HUES64 (cell line): ENCODE results near the gene OTOGL.
"Not testable (repeated sequence)": the region's sequence is repeated elsewhere in the genome, so short reads cannot be mapped to it uniquely, and the experiment has no call there.

Source experiments
- H3K27ac ChIP-seq: 2 replicates; pipeline ENCODE4 v1.7.0; 2013; ENCODE audit warnings: low read depth, low read length, inconsistent platforms
- H3K27me3 ChIP-seq: 2 replicates; pipeline ENCODE4 v1.6.1; 2013; ENCODE audit warnings: mild to moderate bottlenecking, low read length; ENCODE audit not compliant: insufficient read depth
- H3K36me3 ChIP-seq: 2 replicates; pipeline ENCODE4 v1.6.1; 2013; ENCODE audit warnings: mild to moderate bottlenecking, low read length; ENCODE audit not compliant: insufficient read depth
- H3K4me1 ChIP-seq: 2 replicates; pipeline ENCODE4 v1.6.1; 2013; ENCODE audit warnings: mild to moderate bottlenecking, low read length, moderate library complexity; ENCODE audit not compliant: insufficient read depth
- H3K4me3 ChIP-seq: 2 replicates; pipeline ENCODE4 v1.5.1; 2013; ENCODE audit warnings: mild to moderate bottlenecking, low read length, moderate library complexity
- H3K9ac ChIP-seq: 2 replicates; pipeline ENCODE4 v1.6.1; 2013; ENCODE audit warnings: mild to moderate bottlenecking, low read depth, low read length
- H3K9me3 ChIP-seq: 2 replicates; pipeline ENCODE4 v1.6.1; 2013; ENCODE audit warnings: low read depth, low read length; ENCODE audit not compliant: insufficient read depth
- WGBS: fragments of 150-250, 120-280 bp; methylation state at CpG from one replicate; pipeline ENCODE4 v1.1.7; 2013; ENCODE audit warnings: missing lambda C conversion rate; 5-methylcytosine and 5-hydroxymethylcytosine counted together

Gene OTOGL

GRCh38 chr12:80282761-80283160 lies 183.4 kb downstream of the OTOGL start:
- Histone ChIP-seq H3K36me3 (no peaks in the 10 kb centered on the region), H3K9me3 (no peaks in the 10 kb centered on the region), H3K9ac (no peak overlapping the region), H3K4me3 (no peak overlapping the region), H3K27me3 (no peaks in the 10 kb centered on the region), H3K27ac (no peak overlapping the region), H3K4me1 (no peaks in the 10 kb centered on the region)

- Histone ChIP-seq H3K4me1 (no peaks in the 10 kb centered on the region), H3K9me3 (no peaks in the 10 kb centered on the region), H3K9ac (no peak overlapping the region), H3K36me3 (no peaks in the 10 kb centered on the region), H3K27me3 (no peaks in the 10 kb centered on the region), H3K27ac (no peak overlapping the region), H3K4me3 (no peak overlapping the region)
- 99% methylated on average over 3 of the region's 5 CpGs for WGBS
Observed at GRCh38 chr12:80291108-80291754, 191.9 kb downstream of the OTOGL start.

GRCh38 chr12:80293347-80293746 lies 194.0 kb downstream of the OTOGL start:
- H3K36me3 ChIP-seq = no peaks in the 10 kb centered on the region
- no peaks in the 10 kb centered on the region for H3K4me1 ChIP-seq
- no peak overlapping the region for H3K9ac ChIP-seq
- H3K27ac ChIP-seq = no peak overlapping the region
- no peaks in the 10 kb centered on the region for H3K27me3 ChIP-seq
- H3K4me3 ChIP-seq = no peak overlapping the region
- no peaks in the 10 kb centered on the region for H3K9me3 ChIP-seq
- 91% methylated on average over 1 of the region's 1 CpG for WGBS

- no peaks in the 10 kb centered on the region for H3K27me3 ChIP-seq
- H3K4me1 ChIP-seq = no peaks in the 10 kb centered on the region
- no peaks in the 10 kb centered on the region for H3K36me3 ChIP-seq
- no peak overlapping the region for H3K4me3 ChIP-seq
- H3K9ac ChIP-seq = no peak overlapping the region
- H3K27ac ChIP-seq = no peak overlapping the region
- WGBS = 83% methylated on average over 1 of the region's 1 CpG
- H3K9me3 ChIP-seq = no peaks in the 10 kb centered on the region
Observed at GRCh38 chr12:80293759-80294158, 194.4 kb downstream of the OTOGL start.

GRCh38 chr12:80299219-80299618 lies 199.9 kb downstream of the OTOGL start:
- Histone ChIP-seq H3K9me3 (no peaks in the 10 kb centered on the region), H3K4me1 (no peaks in the 10 kb centered on the region), H3K9ac (no peak overlapping the region), H3K36me3 (no peaks in the 10 kb centered on the region), H3K27me3 (no peaks in the 10 kb centered on the region), H3K27ac (no peak overlapping the region), H3K4me3 (no peak overlapping the region)
- no CpG with 5 or more reads among the region's 1 CpG for WGBS

GRCh38 chr12:80299976-80300375 lies 200.6 kb downstream of the OTOGL start:
- H3K9ac ChIP-seq = no peak overlapping the region
- no peak overlapping the region for H3K4me3 ChIP-seq
- no peaks in the 10 kb centered on the region for H3K36me3 ChIP-seq
- no peaks in the 10 kb centered on the region for H3K9me3 ChIP-seq
- no peak overlapping the region for H3K27ac ChIP-seq
- no peaks in the 10 kb centered on the region for H3K4me1 ChIP-seq
- 93% methylated on average over 3 of the region's 3 CpGs for WGBS
- no peaks in the 10 kb centered on the region for H3K27me3 ChIP-seq

- H3K4me3 ChIP-seq, H3K9ac ChIP-seq, H3K27ac ChIP-seq, H3K27me3 ChIP-seq, H3K36me3 ChIP-seq, H3K9me3 ChIP-seq, H3K4me1 ChIP-seq: not testable (repeated sequence)
- WGBS = 98% methylated on average over 25 of the region's 27 CpGs
Observed at GRCh38 chr12:80307436-80307835, 208.1 kb downstream of the OTOGL start.

GRCh38 chr12:80313209-80313608 lies 213.9 kb downstream of the OTOGL start:
- no peak overlapping the region for H3K9ac ChIP-seq
- H3K4me1 ChIP-seq = peaks cover 13% of the 10 kb centered on the region
- no peaks in the 10 kb centered on the region for H3K27me3 ChIP-seq
- no peaks in the 10 kb centered on the region for H3K9me3 ChIP-seq
- WGBS = 85% methylated on average over 2 of the region's 3 CpGs
- no peaks in the 10 kb centered on the region for H3K36me3 ChIP-seq
- no peak overlapping the region for H3K27ac ChIP-seq
- no peak overlapping the region for H3K4me3 ChIP-seq

- H3K9me3 ChIP-seq = no peaks in the 10 kb centered on the region
- no CpG with 5 or more reads among the region's 1 CpG for WGBS
Observed at GRCh38 chr12:80314741-80315140, 215.4 kb downstream of the OTOGL start.

GRCh38 chr12:80316222-80316621 lies 216.9 kb downstream of the OTOGL start:
- 95% methylated on average over 2 of the region's 2 CpGs for WGBS
- no peaks in the 10 kb centered on the region for H3K27me3 ChIP-seq
- no peak overlapping the region for H3K9ac ChIP-seq
- H3K9me3 ChIP-seq = no peaks in the 10 kb centered on the region
- peaks cover 30% of the 10 kb centered on the region for H3K4me1 ChIP-seq
- H3K27ac ChIP-seq = no peak overlapping the region
- no peak overlapping the region for H3K4me3 ChIP-seq
- no peaks in the 10 kb centered on the region for H3K36me3 ChIP-seq

More at GRCh38 chr12:80314741-80315140, 215.4 kb downstream of the OTOGL start:
- H3K27me3 ChIP-seq = no peaks in the 10 kb centered on the region
- H3K9ac ChIP-seq = no peak overlapping the region
- H3K36me3 ChIP-seq = no peaks in the 10 kb centered on the region
- no peak overlapping the region for H3K27ac ChIP-seq
- peaks cover 15% of the 10 kb centered on the region for H3K4me1 ChIP-seq
- H3K4me3 ChIP-seq = no peak overlapping the region

GRCh38 chr12:80317307-80317706 lies 218.0 kb downstream of the OTOGL start:
- H3K4me1 ChIP-seq = peaks cover 40% of the 10 kb centered on the region
- no peak overlapping the region for H3K27ac ChIP-seq
- H3K36me3 ChIP-seq = no peaks in the 10 kb centered on the region
- no peaks in the 10 kb centered on the region for H3K27me3 ChIP-seq
- no peaks in the 10 kb centered on the region for H3K9me3 ChIP-seq
- H3K9ac ChIP-seq = no peak overlapping the region
- H3K4me3 ChIP-seq = no peak overlapping the region

- H3K4me1 ChIP-seq = peaks cover 40% of the 10 kb centered on the region
- no peaks in the 10 kb centered on the region for H3K36me3 ChIP-seq
- no peak overlapping the region for H3K27ac ChIP-seq
- H3K4me3 ChIP-seq = no peak overlapping the region
- 0% methylated on average over 1 of the region's 1 CpG for WGBS
- no peaks in the 10 kb centered on the region for H3K27me3 ChIP-seq
- no peaks in the 10 kb centered on the region for H3K9me3 ChIP-seq
- no peak overlapping the region for H3K9ac ChIP-seq
Observed at GRCh38 chr12:80317899-80318298, 218.6 kb downstream of the OTOGL start.
